ENCODE measurements around the gene ZBTB21. TPM values are rescaled to one million over a fixed set of nuclear protein-coding genes. Genes with fewer than 3 reads are reported as not detected.

The ZBTB21 gene
- total and polyA plus RNA-seq, 9 of the 15 experiments (the other 6 are each of a cell fraction or from before 2014, with no cell fraction given), result 2.2 to 15.2 (median 8.7) TPM

DNA sequence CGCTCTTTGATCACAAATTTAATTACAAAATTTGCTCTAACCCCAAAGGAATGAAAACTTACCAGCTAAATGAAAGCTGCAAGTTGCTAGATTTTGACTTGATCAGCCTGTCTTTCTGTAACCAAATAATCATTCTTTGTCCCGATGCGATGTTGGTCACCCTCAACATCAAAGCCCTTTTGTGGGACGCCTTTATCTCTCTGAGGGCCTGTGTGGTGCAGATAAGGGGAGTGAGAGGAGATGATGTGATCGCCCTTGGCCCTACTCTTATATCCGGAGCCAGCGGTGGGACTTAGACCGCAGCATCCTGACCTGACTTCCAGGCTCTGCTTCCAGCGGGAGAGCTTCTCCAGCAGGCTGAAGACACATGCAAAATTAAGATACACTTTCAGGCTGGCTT, 41.6 kb upstream of the ZBTB21 start (continued):
- no peak for TF ChIP-seq ZBTB26 (CRISPR knock-in tag; IDR thresholded peaks at IDR 0.05)
- no peak for TF ChIP-seq NKRF (IDR thresholded peaks at IDR 0.05; ENCODE audit: borderline replicate concordance)
- TF ChIP-seq BHLHE40 (IDR thresholded peaks at IDR 0.05; ENCODE audit: low read length), result no peak
- TF ChIP-seq ZNF212 (CRISPR knock-in tag; IDR thresholded peaks at IDR 0.05), result no peak
- TF ChIP-seq POLR2AphosphoS5 (IDR thresholded peaks at IDR 0.05; ENCODE audit: control insufficient read depth, insufficient read depth, low read depth, low read length), result peak; percentile 63; the same call in 1 of the 2 replicates
- TF ChIP-seq, protein P1, sequence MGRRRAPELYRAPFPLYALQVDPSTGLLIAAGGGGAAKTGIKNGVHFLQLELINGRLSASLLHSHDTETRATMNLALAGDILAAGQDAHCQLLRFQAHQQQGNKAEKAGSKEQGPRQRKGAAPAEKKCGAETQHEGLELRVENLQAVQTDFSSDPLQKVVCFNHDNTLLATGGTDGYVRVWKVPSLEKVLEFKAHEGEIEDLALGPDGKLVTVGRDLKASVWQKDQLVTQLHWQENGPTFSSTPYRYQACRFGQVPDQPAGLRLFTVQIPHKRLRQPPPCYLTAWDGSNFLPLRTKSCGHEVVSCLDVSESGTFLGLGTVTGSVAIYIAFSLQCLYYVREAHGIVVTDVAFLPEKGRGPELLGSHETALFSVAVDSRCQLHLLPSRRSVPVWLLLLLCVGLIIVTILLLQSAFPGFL (CRISPR knock-in tag; IDR thresholded peaks at IDR 0.05), result no peak
- TF ChIP-seq USF1 (CRISPR knock-in tag; IDR thresholded peaks at IDR 0.05), result no peak
- no peak for TF ChIP-seq ZNF668 (CRISPR knock-in tag; IDR thresholded peaks at IDR 0.05)
- TF ChIP-seq ZEB2 (IDR thresholded peaks at IDR 0.05), result no peak
- peak; percentile 13; the same call in 1 of the 2 replicates for TF ChIP-seq NFE2 (IDR thresholded peaks at IDR 0.05; ENCODE audit: low read depth)
- peak; percentile 71 for TF ChIP-seq BCOR (IDR thresholded peaks at IDR 0.05)
- TF ChIP-seq, protein P2, sequence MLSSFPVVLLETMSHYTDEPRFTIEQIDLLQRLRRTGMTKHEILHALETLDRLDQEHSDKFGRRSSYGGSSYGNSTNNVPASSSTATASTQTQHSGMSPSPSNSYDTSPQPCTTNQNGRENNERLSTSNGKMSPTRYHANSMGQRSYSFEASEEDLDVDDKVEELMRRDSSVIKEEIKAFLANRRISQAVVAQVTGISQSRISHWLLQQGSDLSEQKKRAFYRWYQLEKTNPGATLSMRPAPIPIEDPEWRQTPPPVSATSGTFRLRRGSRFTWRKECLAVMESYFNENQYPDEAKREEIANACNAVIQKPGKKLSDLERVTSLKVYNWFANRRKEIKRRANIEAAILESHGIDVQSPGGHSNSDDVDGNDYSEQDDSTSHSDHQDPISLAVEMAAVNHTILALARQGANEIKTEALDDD (IDR thresholded peaks at IDR 0.05), result peak; percentile 59; the same call in 1 of the 2 replicates
- TF ChIP-seq, protein P3, sequence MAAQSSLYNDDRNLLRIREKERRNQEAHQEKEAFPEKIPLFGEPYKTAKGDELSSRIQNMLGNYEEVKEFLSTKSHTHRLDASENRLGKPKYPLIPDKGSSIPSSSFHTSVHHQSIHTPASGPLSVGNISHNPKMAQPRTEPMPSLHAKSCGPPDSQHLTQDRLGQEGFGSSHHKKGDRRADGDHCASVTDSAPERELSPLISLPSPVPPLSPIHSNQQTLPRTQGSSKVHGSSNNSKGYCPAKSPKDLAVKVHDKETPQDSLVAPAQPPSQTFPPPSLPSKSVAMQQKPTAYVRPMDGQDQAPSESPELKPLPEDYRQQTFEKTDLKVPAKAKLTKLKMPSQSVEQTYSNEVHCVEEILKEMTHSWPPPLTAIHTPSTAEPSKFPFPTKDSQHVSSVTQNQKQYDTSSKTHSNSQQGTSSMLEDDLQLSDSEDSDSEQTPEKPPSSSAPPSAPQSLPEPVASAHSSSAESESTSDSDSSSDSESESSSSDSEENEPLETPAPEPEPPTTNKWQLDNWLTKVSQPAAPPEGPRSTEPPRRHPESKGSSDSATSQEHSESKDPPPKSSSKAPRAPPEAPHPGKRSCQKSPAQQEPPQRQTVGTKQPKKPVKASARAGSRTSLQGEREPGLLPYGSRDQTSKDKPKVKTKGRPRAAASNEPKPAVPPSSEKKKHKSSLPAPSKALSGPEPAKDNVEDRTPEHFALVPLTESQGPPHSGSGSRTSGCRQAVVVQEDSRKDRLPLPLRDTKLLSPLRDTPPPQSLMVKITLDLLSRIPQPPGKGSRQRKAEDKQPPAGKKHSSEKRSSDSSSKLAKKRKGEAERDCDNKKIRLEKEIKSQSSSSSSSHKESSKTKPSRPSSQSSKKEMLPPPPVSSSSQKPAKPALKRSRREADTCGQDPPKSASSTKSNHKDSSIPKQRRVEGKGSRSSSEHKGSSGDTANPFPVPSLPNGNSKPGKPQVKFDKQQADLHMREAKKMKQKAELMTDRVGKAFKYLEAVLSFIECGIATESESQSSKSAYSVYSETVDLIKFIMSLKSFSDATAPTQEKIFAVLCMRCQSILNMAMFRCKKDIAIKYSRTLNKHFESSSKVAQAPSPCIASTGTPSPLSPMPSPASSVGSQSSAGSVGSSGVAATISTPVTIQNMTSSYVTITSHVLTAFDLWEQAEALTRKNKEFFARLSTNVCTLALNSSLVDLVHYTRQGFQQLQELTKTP (IDR thresholded peaks at IDR 0.05; ENCODE audit: low read depth in 1 of 2, partially characterized antibody in 2 of 2), result no peak
- TF ChIP-seq, protein P4, sequence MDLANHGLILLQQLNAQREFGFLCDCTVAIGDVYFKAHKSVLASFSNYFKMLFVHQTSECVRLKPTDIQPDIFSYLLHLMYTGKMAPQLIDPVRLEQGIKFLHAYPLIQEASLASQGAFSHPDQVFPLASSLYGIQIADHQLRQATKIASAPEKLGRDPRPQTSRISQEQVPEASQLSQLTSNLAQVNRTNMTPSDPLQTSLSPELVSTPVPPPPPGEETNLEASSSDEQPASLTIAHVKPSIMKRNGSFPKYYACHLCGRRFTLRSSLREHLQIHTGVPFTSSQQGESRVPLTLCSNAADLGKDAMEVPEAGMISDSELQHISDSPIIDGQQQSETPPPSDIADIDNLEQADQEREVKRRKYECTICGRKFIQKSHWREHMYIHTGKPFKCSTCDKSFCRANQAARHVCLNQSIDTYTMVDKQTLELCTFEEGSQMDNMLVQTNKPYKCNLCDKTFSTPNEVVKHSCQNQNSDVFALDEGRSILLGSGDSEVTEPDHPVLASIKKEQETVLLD (IDR thresholded peaks at IDR 0.05), result no peak
- TF ChIP-seq TAF15 (IDR thresholded peaks at IDR 0.05; ENCODE audit: low read depth, low read length), result no peak
- TF ChIP-seq HCFC1 (IDR thresholded peaks at IDR 0.05; ENCODE audit: low read depth, low read length), result no peak
- no peak for TF ChIP-seq E2F3 (CRISPR knock-in tag; IDR thresholded peaks at IDR 0.05)
- TF ChIP-seq POLR2G (IDR thresholded peaks at IDR 0.05; ENCODE audit: low read depth, low read length), result no peak

Measured in K562 (cell line).